Measurements from ENCODE around the gene AMH.
"Not testable (repeated sequence)": the region's sequence is repeated elsewhere in the genome, so short reads cannot be mapped to it uniquely, and the experiment has no call there.

The AMH gene

DNA sequence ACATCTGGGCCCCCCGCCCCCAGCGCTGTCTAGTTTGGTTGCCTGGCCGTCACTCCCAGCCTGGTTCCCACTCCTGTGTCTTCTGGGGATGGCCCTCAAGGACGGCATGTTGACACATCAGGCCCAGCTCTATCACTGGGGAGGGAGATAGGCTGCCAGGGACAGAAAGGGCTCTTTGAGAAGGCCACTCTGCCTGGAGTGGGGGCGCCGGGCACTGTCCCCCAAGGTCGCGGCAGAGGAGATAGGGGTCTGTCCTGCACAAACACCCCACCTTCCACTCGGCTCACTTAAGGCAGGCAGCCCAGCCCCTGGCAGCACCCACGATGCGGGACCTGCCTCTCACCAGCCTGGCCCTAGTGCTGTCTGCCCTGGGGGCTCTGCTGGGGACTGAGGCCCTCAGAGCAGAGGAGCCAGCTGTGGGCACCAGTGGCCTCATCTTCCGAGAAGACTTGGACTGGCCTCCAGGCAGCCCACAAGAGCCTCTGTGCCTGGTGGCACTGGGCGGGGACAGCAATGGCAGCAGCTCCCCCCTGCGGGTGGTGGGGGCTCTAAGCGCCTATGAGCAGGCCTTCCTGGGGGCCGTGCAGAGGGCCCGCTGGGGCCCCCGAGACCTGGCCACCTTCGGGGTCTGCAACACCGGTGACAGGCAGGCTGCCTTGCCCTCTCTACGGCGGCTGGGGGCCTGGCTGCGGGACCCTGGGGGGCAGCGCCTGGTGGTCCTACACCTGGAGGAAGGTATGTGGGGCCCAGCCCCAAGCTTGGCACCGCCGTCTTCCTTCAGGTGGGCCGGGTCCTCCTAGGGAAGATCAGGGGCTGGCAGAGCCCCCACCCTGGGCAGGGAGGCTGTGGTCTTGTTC lies at the start of gene AMH:
AMH (plus strand) TSS at position 314 of the 857 bp plus-strand sequence; CDS start at position 324, 10 bp downstream.
- DNase-seq: no peak

DNA sequence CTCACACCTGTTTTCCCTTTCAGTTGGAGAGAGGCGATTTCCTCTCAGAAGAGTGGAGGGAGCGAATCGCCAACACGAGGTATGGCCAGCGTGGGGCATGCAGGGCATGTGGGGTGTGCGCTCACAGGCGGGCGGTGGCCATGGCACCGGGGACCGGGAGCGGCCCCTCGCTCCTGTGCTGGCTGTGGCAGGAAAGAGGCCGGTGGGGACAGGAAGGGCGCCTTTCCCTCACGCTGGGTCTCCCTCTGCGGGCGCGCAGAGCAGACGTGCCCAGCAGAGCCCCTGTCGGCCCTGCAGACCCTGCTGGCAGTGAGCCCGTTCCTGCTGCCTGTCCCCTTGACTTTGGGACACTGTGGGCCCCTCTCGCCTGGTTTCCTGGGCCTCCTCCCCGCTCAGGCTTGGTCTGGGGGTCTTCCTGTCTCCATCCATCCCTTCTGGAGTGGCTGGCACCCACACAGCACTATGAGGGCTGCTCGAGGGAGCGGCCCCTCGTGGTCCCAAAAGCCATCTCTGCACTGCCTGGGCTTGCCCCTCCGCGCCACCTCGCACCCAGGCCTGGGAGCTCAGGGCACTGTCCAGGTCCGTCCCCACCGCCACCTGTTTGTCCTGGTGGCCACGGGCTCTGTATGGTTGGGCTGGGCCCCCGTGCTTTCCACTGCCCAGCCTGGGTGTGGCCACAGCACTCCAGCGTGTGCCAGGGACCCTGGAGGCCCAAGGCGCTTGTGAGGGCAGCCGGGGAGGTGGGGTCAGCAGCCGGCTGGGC lies 49.1 kb upstream of the AMH start:
- DNase-seq: no peak

DNA sequence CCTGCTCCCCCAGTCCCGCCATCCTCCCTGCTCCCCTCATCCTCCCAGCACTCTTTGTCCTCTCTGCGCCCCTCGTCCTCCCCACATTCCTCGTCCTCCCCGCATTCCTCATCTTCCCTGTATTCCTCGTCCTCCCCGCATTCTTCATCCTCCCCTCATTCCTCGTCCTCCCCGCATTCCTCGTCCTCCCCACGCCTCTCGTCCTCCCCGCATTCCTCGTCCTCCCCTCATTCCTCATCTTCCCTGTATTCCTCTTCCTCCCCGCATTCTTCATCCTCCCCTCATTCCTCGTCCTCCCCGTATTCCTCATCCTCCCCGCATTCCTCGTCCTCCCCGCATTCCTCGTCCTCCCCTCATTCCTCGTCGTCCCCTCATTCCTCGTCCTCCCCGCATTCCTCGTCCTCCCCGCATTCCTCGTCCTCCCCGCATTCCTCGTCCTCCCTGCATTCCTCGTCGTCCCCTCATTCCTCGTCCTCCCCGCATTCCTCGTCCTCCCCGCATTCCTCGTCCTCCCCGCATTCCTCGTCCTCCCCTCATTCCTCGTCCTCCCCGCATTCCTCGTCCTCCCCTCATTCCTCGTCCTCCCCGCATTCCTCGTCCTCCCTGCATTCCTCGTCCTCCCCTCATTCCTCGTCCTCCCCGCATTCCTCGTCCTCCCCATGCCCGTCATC lies 48.4 kb upstream of the AMH start:
- DNase-seq: not testable (repeated sequence)

DNA sequence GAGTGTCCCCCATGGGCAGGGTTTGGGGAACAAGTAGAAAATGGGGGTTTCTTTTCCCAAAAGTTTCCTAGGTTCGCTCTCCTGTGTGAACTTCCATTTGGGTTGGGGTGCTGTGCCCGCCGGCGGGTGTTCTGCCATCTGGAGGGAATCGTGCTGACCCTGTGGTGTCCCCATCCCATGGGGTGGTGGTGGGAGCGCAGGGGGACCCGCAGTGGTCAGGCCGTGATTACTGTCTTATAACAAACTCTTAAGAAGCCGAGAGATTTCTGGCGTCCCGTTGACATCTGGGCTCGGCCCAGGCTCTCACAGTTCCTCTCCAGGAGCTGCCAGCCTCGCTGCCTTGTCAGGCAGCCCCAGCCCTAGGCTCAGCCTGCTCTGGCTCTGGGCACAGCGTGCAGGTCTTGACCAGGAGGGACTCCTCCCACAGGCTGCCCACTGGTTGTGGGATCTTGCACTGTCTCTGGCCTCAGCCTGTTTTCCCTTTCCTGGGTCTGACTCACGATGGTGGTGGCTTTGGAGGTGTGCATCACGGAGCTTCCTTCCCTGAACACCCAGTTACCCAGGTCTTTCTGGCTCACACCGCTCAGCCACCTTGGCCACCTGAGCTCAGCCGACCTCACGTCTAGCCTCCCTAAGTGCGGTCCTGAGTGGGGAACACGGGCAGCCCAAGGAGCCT lies 47.5 kb upstream of the AMH start:
- no peak for DNase-seq

DNA sequence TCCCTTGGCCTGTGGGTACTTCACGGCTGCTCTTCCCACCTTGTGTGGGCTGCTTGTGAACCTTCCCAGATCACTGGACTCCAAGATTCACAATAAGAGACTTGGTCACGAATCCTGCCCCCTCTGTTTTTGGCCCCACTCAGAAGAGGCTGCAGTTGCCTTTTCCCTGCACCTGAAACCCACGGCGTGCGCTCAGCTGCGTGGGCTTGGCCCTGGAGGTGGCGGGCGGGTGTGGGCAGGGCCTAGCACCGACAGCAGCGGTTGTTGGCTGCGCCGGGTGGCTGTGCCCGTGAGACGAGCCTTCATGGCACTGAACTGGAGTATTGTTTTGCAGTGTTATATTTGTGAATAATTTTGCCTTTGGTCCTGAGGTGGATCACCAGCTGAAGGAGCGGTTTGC lies 46.8 kb upstream of the AMH start:
- DNase-seq: no peak

DNA sequence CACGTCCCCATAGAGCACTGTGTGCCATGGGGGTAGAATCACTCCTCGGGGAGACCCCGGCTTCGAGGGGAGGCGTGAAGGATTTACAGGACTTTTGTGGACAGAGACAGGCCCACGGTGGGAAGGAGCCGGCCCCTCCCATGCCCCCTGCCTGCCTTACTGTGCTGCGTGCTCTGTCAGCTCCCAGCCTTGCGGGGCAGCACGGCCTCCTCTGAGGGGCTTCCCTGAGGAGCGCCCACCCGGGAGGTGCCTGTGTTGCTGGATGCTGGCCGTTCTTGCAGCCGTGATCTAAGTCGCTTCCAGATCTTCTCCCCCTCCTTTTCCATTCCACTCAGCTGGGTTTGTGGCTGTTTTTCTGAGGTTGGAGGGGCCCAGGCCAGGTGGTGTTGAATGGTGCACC lies 42.1 kb upstream of the AMH start:
- no peak for DNase-seq

DNA sequence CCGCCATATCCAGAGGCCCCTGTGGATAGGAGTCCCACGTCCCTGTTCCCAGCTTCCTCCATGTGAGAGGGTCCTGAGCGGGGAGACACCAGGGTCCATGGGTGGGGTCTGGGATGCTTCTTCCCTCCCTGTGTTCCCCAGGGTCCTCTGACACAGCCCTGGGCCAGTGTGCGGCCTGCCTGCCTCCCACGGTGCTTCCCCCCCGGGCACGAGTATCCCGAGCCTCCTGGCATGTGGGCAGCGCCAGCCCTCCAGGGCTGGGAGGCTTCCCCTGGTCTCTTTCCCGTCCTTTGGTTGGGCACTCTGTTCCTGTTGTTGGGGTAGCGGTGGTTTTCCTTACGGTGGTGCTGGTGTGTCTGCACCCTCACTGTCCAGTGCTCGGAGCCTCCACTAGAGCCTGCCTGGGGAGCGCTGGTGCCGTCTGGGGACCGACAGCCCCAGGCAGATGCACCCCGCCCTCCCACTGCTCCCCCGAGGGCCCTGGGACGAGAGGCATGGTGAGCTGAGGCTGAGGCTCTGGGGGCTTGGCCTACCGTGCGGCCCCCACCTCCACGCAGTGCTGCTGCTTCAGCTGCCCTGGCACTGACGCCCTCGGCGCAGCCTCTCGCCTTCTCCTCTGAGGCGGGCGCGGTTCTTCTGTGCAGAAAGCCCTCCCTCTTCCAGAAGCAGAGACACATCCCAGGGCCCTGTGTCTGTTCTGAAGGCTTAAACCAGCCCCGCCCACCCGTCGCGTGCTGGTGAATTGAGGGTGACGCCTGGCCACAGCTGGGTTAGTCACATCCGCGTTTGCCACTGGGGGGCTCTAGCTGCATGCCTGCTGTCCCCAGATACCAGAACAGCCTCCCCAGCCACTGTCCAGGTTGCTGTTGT lies 40.9 kb upstream of the AMH start:
- DNase-seq: no peak

DNA sequence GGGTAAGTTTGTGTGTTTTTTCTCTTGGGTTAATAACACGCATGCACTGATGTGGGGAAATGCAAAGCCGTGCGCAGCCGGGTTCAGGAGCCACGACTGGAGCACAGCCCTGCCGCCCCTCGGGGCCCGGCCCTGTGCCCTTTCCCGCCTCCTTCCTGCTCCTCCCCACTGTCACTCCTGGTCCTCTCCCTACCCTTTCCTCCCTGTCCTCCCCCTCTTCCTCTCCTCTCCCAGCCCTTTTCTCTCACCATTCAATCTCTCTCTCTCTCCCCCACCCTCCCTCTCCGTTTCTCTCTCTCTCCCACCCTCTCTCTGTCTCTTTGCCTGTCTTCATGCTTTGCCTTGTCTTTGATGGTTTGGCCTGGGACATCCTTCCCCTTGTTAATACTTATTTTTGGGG lies 40.1 kb upstream of the AMH start:
- DNase-seq: no peak

DNA sequence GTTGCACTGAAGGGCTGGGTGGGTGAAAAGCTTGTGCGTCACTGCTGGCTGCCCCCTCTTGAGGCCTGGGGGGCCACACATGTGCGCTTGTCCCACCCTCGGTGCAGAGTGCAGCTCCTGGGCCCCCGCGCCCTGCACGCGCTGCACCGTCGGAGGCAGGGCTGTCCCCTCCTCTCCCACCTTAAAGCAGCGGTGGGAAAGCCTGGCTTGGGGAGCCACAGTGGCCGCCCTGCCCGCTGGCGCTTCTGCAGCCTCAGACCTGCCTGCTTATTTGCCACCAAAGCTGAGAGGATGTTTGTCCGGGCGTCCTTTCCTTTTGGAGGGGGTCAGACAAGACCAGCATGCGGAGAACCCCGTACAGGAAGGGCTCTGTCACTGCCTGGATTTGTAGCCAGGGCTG lies 39.7 kb upstream of the AMH start:
- DNase-seq: no peak

DNA sequence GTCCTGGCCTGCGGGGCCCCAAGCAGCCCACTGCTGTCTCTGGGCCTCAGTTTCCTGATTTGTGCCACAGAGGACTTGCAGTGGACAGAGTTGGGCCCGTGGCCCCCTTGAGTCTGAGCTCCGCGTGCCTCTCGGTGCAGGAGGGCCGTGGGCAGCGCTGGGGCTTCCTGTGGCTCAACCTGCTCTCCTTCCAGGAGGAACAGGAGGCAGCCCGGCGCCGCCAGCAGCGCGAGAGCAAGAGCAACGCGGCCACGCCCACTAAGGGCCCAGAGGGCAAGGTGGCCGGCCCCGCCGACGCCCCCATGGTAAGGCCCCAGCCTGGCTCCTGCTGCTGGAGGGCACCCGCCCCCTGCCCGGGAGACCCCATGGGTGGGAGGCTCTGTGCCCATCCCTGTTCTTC lies 38.9 kb upstream of the AMH start:
- DNase-seq: no peak

DNA sequence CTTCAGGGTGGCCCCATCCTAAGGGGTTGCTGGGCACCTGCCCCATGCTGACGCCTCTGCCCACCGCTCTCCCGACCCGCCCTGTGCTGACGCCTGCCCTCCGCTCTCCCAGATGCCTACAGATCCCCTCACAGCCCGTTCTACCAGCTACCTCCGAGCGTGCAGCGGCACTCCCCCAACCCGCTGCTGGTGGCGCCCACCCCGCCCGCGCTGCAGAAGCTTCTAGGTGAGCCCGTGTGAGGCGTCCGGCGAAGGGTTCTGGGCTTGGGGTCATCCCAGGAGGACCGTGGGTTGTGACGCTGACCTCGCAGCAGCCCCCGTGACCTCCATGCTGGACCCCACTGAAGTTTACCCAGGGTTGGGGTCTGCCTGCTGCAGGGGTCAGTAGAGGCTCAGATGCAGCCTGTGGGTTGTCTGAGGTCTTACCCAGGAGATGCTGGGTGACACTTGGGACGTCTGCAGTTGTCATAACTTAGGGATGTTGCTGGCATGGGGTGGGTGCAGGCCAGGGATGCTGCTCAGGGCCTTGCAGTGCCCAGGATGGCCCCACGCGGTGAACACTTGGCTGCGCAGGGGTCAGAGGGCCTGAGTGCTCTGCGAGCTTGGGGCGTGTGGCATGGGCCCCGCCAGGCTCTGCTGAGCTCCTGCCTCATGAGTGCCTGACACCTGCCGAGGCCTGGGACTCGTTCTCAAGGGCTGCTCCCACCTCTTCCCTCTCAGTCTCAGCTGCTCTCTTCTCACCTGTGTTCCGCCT lies 38.0 kb upstream of the AMH start:
- DNase-seq: no peak

DNA sequence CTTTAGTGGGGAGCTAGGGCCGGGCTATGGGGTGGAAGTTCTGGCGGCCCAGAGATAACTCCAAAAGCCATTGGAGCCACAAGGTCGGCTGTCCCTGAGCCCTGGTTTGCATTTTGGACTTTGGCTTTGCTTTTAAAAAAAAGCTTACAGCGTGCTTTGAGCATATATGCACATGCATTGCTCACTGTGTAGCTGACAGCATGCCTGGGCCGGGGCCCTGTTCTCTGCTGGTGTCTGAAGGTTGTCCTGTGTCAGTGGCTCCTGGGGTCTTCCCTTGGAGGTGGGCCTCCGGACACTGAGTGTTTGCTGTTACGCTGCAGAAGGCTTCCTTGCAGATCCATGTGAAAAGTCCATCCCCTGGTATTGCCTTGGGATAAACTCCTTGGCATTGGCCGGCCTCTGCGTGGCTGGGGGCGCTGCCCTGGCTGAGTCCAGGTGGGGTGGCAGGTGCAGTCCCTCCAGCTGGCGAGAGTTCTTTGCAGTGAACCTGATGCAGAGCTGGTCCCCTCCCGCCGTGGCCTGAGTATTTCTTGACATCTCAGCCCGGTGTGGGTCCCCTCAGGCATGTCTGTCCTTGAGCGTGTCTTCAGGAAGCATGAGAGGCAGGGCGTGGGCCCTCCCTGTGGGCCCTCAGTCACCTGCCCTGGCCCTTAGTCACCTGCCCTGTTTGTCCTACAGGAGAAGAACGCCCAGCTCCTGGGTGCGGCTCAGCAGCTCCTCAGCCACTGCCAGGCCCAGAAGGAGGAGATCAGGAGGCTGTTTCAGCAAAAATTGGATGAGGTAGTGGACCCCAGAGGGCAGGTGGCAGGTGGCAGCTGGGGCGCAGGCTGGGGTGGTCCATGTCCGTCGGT lies 36.0 kb upstream of the AMH start:
- no peak for DNase-seq

DNA sequence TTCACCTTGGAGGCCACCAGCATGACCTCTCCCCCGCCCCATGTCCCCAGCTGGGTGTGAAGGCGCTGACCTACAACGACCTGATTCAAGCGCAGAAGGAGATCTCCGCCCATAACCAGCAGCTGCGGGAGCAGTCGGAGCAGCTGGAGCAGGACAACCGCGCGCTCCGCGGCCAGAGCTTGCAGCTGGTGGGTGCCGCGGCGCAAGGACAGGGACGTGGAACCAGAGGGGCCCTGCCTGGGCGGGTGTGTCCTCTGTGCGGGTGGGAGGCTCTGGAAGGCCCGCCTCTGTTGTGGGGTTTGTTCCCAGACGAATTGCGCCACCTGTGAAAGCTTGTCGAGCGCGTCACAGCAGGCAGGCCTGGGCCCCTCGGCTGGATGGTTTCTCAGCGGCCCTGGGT lies 35.3 kb upstream of the AMH start:
- DNase-seq: no peak

DNA sequence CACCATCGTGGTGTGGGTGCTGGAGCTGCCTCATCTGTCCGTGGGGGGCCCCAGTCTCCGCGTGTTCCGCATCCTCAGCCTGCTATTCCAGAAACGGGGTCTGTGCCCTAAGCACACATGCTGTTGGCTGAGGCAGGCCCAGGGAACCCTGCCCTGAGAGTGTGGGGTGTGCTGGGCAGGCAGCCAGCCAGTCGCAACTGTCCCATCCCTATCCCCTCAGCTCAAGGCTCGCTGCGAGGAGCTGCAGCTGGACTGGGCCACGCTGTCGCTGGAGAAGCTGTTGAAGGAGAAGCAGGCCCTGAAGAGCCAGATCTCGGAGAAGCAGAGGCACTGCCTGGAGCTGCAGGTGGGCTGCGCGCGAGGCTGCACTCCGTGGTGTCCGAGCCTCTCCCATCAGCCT lies 34.9 kb upstream of the AMH start:
- DNase-seq: no peak

DNA sequence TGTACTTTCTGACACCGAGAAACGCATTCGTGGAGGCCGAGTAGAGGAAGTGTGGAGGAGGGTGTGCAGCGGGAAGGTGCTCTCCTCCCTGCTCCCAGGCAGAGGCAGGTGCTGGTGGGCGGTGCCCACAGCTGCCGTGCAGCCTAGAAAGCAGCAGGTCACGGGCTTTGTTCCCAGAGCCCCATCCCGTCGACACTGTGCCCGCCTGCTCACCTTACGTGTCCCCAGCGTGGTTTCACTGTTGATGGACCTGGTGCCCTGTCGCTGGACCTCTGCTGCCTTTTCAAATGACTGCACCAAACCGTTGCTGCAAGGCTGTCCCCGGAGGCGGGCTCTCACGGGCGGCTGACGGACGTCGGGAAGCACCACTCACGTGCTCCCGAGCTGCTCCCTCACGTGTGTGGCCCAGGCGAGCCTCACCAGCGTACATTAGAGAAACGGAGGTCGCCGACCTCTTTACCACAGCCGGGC lies 33.8 kb upstream of the AMH start:
- DNase-seq: no peak

DNA sequence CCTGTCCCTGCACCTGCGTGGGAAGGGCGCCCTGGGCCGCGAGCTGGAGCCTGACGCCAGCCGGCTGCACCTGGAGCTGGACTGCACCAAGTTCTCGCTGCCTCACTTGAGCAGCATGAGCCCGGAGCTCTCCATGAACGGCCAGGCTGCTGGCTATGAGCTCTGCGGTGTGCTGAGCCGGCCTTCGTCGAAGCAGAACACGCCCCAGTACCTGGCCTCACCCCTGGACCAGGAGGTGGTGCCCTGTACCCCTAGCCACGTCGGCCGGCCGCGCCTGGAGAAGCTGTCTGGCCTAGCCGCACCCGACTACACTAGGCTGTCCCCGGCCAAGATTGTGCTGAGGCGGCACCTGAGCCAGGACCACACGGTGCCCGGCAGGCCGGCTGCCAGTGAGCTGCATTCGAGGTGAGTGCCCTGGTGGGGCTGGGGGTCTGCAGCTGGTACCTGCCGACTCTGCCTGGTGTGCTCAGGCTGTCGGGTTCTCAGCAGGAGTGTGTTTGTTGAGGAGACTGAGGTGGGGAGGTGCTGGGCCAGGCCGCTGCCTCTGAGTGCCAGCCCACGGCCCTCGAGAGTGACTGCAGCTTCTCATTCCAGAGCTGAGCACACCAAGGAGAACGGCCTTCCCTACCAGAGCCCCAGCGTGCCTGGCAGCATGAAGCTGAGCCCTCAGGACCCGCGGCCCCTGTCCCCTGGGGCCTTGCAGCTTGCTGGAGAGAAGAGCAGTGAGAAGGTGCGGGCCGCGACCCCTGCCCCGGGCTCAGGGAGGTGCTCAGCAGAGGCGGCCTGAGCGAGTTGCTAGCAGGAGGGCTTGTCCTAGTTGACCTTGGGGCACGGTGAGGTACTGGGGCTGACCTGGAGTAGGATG lies 32.5 kb upstream of the AMH start:
- no peak for DNase-seq

DNA sequence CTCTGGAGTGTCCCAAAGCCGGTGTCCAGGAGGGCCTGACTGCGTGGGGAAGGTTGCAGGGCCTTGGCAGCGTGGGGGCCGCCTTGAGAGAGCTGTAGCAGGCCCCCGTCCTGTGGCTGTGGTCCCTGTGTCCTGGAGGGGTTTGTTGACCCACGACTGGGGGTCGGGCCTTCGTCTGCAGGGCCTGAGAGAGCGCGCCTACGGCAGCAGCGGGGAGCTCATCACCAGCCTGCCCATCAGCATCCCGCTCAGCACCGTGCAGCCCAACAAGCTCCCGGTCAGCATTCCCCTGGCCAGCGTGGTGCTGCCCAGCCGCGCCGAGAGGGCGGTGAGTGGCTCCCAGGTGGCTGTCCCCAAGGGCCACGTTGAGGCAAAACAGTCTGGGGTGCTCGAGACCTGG lies 31.5 kb upstream of the AMH start:
- no peak for DNase-seq

DNA sequence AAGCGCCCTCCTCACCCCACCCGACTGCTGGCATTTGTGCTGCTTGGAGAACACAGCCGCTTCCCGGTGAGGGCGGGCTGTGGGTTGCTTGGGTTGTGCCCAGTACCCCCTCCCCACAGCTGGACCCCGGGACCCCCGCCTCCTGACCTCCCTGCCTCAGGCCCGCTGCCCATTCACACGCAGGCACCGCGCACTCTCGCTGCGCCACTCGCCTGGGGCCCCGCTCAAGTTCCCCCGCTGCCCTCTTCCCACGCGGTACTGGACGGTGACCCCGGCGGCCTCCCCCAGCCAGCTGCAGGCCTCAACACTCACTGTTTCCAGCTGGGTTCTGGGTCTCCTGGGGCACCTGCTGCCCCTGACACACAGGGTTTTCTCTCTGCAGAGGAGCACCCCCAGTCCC lies 29.4 kb upstream of the AMH start:
- DNase-seq: no peak

DNA sequence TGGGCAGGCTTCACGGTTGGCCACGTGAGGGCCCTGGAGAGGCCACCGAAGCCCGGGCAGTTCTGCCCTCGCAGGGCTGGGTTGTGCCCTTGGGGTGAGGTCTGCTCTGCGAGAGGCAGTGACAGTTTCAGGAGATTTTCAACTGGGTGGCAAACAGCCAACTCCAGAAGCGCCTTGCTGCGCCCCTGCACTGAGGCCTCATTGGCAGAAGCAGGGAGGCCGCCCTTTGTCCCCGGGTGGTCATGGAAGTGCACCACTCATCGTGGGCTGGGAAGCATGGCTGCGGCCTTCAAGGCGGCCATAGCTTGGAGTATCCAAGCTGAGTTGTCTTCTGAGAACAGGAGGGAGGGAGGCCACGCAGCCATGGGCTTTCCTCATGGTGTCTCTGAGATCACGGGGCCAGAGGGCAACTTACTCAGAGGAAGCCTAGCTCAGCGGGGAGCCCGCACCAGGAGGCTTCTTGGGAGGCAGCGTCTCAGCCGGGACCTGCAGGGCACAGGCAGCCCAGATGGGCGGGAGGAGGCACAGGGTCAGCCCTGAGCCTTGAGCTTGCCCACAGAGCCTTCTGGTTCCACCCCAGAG lies 27.8 kb upstream of the AMH start:
- DNase-seq: no peak
